ENCODE results near the gene TFDP3.

TFDP3 gene

GRCh38 chrX:133185119-133185518 is 33.0 kb downstream of the TFDP3 start:
- H2AFZ ChIP-seq (ENCODE audit: low read depth, low read length, severe bottlenecking), result no peak overlapping the region
- H3K27ac ChIP-seq (ENCODE audit: low read depth, low read length), result no peak overlapping the region
- H4K20me1 ChIP-seq (ENCODE audit: low read depth, low read length), result no peaks in the 10 kb centered on the region
- H3K79me2 ChIP-seq (ENCODE audit: insufficient read depth, low read length), result no peaks in the 10 kb centered on the region
- H3F3A ChIP-seq (ENCODE audit: insufficient read depth), result no peaks in the 10 kb centered on the region
- H3K9ac ChIP-seq (ENCODE audit: low read length), result no peak overlapping the region
- no peaks in the 10 kb centered on the region for H3K36me3 ChIP-seq (ENCODE audit: low read length)
- H3K4me3 ChIP-seq (ENCODE audit: insufficient read depth, low read length, poor library complexity, severe bottlenecking), result no peak overlapping the region
- no peaks in the 10 kb centered on the region for H3K27me3 ChIP-seq (ENCODE audit: low read length)
- TF ChIP-seq, protein P1, sequence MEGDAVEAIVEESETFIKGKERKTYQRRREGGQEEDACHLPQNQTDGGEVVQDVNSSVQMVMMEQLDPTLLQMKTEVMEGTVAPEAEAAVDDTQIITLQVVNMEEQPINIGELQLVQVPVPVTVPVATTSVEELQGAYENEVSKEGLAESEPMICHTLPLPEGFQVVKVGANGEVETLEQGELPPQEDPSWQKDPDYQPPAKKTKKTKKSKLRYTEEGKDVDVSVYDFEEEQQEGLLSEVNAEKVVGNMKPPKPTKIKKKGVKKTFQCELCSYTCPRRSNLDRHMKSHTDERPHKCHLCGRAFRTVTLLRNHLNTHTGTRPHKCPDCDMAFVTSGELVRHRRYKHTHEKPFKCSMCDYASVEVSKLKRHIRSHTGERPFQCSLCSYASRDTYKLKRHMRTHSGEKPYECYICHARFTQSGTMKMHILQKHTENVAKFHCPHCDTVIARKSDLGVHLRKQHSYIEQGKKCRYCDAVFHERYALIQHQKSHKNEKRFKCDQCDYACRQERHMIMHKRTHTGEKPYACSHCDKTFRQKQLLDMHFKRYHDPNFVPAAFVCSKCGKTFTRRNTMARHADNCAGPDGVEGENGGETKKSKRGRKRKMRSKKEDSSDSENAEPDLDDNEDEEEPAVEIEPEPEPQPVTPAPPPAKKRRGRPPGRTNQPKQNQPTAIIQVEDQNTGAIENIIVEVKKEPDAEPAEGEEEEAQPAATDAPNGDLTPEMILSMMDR (IDR thresholded peaks at IDR 0.05; ENCODE audit: insufficient read depth, low read length, poor library complexity, severe bottlenecking), result no peak
- TF ChIP-seq EZH2phosphoT487 (conservative IDR thresholded peaks at IDR 0.05; ENCODE audit: low read length), result no peak
- no peaks in the 10 kb centered on the region for H3K9me3 ChIP-seq (ENCODE audit: insufficient read depth, low read length)
- no peaks in the 10 kb centered on the region for H3K9me2 ChIP-seq (replicated peaks; ENCODE audit: insufficient read depth, low read length)
- H3K4me2 ChIP-seq (ENCODE audit: low read depth, low read length, poor library complexity, severe bottlenecking), result no peak overlapping the region

GRCh38 chrX:133183806-133184205 is 34.3 kb downstream of the TFDP3 start:
- Histone ChIP-seq H3K27ac (ENCODE audit: low read depth, low read length) (no peak overlapping the region), H4K20me1 (ENCODE audit: low read depth, low read length) (no peaks in the 10 kb centered on the region)

GRCh38 chrX:133179500-133179899 is 38.7 kb downstream of the TFDP3 start:
- no peak overlapping the region for H3K4me3 ChIP-seq (ENCODE audit: insufficient read depth, low read length, poor library complexity, severe bottlenecking)

More at GRCh38 chrX:133183806-133184205, 34.3 kb downstream of the TFDP3 start:
- no peaks in the 10 kb centered on the region for H3K9me2 ChIP-seq (replicated peaks; ENCODE audit: insufficient read depth, low read length)
- no peak overlapping the region for H3K4me3 ChIP-seq (ENCODE audit: insufficient read depth, low read length, poor library complexity, severe bottlenecking)
- TF ChIP-seq, protein P1 (IDR thresholded peaks at IDR 0.05; ENCODE audit: insufficient read depth, low read length, poor library complexity, severe bottlenecking), result no peak
- TF ChIP-seq EZH2phosphoT487 (conservative IDR thresholded peaks at IDR 0.05; ENCODE audit: low read length), result no peak
- no peaks in the 10 kb centered on the region for H3K27me3 ChIP-seq (ENCODE audit: low read length)
- no peak overlapping the region for H2AFZ ChIP-seq (ENCODE audit: low read depth, low read length, severe bottlenecking)
- H3K4me2 ChIP-seq (ENCODE audit: low read depth, low read length, poor library complexity, severe bottlenecking), result no peak overlapping the region
- H3K36me3 ChIP-seq (ENCODE audit: low read length), result no peaks in the 10 kb centered on the region
- no peak overlapping the region for H3K9ac ChIP-seq (ENCODE audit: low read length)
- no peaks in the 10 kb centered on the region for H3K79me2 ChIP-seq (ENCODE audit: insufficient read depth, low read length)
- H3K9me3 ChIP-seq (ENCODE audit: insufficient read depth, low read length), result no peaks in the 10 kb centered on the region
- H3F3A ChIP-seq (ENCODE audit: insufficient read depth), result no peaks in the 10 kb centered on the region

More at GRCh38 chrX:133179500-133179899, 38.7 kb downstream of the TFDP3 start:
- Histone ChIP-seq H3K9me3 (ENCODE audit: insufficient read depth, low read length) (no peaks in the 10 kb centered on the region), H3F3A (ENCODE audit: insufficient read depth) (no peaks in the 10 kb centered on the region), H3K79me2 (ENCODE audit: insufficient read depth, low read length) (no peaks in the 10 kb centered on the region), H2AFZ (ENCODE audit: low read depth, low read length, severe bottlenecking) (no peak overlapping the region), H3K9ac (ENCODE audit: low read length) (no peak overlapping the region), H3K4me2 (ENCODE audit: low read depth, low read length, poor library complexity, severe bottlenecking) (no peak overlapping the region), H3K27ac (ENCODE audit: low read depth, low read length) (no peak overlapping the region), H3K9me2 (replicated peaks; ENCODE audit: insufficient read depth, low read length) (no peaks in the 10 kb centered on the region), H3K36me3 (ENCODE audit: low read length) (no peaks in the 10 kb centered on the region), H4K20me1 (ENCODE audit: low read depth, low read length) (no peaks in the 10 kb centered on the region), H3K27me3 (ENCODE audit: low read length) (no peaks in the 10 kb centered on the region)
- no peak for TF ChIP-seq EZH2phosphoT487 (conservative IDR thresholded peaks at IDR 0.05; ENCODE audit: low read length)
- TF ChIP-seq, protein P1 (IDR thresholded peaks at IDR 0.05; ENCODE audit: insufficient read depth, low read length, poor library complexity, severe bottlenecking), result no peak
